GM18502 (cell line): ENCODE results near the gene ZNF432.
"Not testable (repeated sequence)": the region's sequence is repeated elsewhere in the genome, so short reads cannot be mapped to it uniquely, and the experiment has no call there.

Experiments used
- ATAC-seq: cut with Tn5 transposase; IDR thresholded peaks from one replicate; pipeline ENCODE4 v1.9.1; 2021; ENCODE audit warnings: mild to moderate bottlenecking; ENCODE audit not compliant: unreplicated experiment, poor library complexity

ZNF432 gene

GRCh38 chr19:52048555-52049501 lies at the start of gene ZNF432:
Gene ZNF432 (minus strand): TSS chr19:52048838. CDS start chr19:52046868, 1,970 bp downstream.
- ATAC-seq = peak; percentile 87

- not testable (repeated sequence) for ATAC-seq
Measured at GRCh38 chr19:52096416-52096815, 47.8 kb upstream of the ZNF432 start.

- ATAC-seq = peak; percentile 97
Measured at GRCh38 chr19:52095172-52096014, 46.8 kb upstream of the ZNF432 start, which contains the start of gene ZNF841. Gene ZNF841 (minus strand): TSS chr19:52095765. CDS start chr19:52084801, 10,964 bp downstream.

GRCh38 chr19:52094526-52095130 lies 46.0 kb upstream of the ZNF432 start:
- ATAC-seq = no peak

GRCh38 chr19:52086481-52086880 lies 37.8 kb upstream of the ZNF432 start:
- ATAC-seq = no peak

GRCh38 chr19:52070496-52070895 lies 21.9 kb upstream of the ZNF432 start:
- no peak for ATAC-seq

- no peak for ATAC-seq
Measured at GRCh38 chr19:52069653-52070052, 21.0 kb upstream of the ZNF432 start.

- ATAC-seq = no peak
Measured at GRCh38 chr19:52066258-52066863, 17.7 kb upstream of the ZNF432 start.

- ATAC-seq = no peak
Measured at GRCh38 chr19:52065399-52065798, 16.8 kb upstream of the ZNF432 start.

GRCh38 chr19:52056480-52056879 lies 7.8 kb upstream of the ZNF432 start:
- ATAC-seq = not testable (repeated sequence)

- ATAC-seq = not testable (repeated sequence)
Measured at GRCh38 chr19:52051736-52052135, 3.1 kb upstream of the ZNF432 start.

- no peak for ATAC-seq
Measured at GRCh38 chr19:52039169-52039568, 9.5 kb downstream of the ZNF432 start.

- ATAC-seq = no peak
Measured at GRCh38 chr19:52034051-52034728, 14.4 kb downstream of the ZNF432 start.

- peak; percentile 43 for ATAC-seq
Measured at GRCh38 chr19:52028780-52029123, 19.9 kb downstream of the ZNF432 start.

- peak; percentile 89 for ATAC-seq
Measured at GRCh38 chr19:52028027-52028779, 20.4 kb downstream of the ZNF432 start, which contains the start of gene ZNF614. Gene ZNF614 (minus strand): TSS chr19:52028379. CDS start chr19:52025745, 2,634 bp downstream.

GRCh38 chr19:52026255-52026990 lies 22.2 kb downstream of the ZNF432 start:
- ATAC-seq = not testable (repeated sequence)

- not testable (repeated sequence) for ATAC-seq
Measured at GRCh38 chr19:52024478-52024877, 24.2 kb downstream of the ZNF432 start.

GRCh38 chr19:52022193-52022592 lies 26.4 kb downstream of the ZNF432 start:
- no peak for ATAC-seq
